ENCODE data around the gene TCEANC.
"Not testable (repeated sequence)": the region's sequence is repeated elsewhere in the genome, so short reads cannot be mapped to it uniquely, and the experiment has no call there.

The TCEANC gene

DNA sequence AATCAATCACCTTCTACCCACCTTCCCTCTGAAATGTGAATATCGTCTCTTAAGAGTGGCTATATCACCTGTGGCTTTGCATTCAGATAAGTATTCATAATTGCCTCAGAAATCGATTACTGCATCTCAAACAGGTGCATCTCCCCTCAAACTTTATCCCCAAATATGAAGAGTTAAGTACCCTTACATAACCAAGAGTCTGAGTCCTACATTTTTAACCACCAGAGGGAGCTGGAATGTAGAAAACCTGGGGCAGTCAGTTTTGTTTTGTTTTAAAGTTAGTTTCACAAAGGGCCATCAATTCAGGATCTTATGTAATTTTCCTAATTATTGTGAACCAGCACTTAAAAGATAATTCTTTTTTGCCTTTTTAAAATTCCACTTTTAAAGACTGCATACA lies 5.7 kb downstream of the TCEANC start:
- no peak for DNase-seq (ENCODE audit: low read depth)

DNA sequence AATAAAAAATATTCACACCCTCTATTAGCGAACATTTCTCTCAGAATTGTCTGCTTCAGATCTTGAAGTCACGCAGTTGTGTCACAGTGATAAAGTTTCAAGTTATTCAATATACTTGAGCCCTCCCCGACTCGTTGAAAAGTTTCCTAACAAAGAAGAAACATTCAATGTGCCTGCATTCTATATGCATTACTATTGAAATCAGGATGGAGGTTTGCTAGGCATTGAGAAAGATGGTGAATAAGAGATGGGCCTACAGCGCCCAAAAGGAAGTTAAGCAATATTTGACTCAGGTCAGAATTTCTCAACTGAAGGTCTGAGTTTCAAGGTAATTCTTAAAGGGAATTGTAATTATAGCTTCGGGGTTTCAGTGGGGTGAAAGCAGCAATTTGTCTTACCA lies 6.1 kb downstream of the TCEANC start:
- no peak for DNase-seq (ENCODE audit: low read depth)

GRCh38 chrX:13661735-13662288 lies 8.9 kb downstream of the TCEANC start:
- DNase-seq (ENCODE audit: low read depth) = no peak

DNA sequence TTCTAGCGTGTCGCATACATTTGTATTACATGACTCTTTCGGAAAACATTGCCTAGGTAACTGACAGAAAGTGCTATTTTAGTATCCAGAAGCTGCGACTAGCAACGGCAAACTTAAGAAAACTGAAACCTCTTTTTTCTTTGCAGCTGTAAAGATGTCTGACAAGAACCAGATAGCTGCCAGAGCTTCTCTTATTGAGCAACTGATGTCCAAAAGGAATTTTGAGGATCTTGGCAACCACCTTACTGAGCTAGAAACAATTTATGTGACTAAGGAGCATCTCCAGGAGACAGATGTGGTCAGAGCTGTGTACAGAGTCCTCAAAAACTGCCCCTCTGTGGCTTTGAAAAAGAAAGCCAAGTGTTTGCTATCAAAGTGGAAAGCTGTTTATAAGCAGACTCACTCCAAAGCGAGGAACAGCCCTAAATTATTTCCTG lies 9.4 kb downstream of the TCEANC start:
- DNase-seq (ENCODE audit: low read depth) = peak; percentile 91

DNA sequence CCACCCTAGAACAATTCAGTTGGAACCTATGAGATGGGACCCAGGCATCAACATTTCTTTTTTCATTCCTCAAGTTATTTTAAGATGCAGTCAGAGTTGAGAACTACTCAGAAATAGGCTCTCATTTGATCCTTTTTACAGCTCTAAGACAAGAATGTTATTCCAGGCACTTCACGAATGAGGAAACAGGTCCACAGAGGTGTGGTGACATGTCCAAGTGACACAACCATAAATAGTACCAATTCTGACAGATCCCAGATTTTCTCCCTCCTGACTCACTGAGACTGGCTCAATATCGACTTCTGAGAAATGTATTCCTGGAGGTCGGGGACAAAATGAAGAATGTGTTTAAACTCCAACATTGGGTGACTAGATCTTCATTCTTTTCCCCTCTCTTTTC lies 11.1 kb downstream of the TCEANC start:
- DNase-seq (ENCODE audit: low read depth) = no peak

- DNase-seq (ENCODE audit: low read depth) = no peak
Observed at GRCh38 chrX:13666836-13667235, 13.9 kb downstream of the TCEANC start.

- DNase-seq (ENCODE audit: low read depth) = no peak
Observed at GRCh38 chrX:13667919-13668318, 15.0 kb downstream of the TCEANC start.

- DNase-seq (ENCODE audit: low read depth) = peak; percentile 94
Observed at GRCh38 chrX:13669246-13669737, 16.4 kb downstream of the TCEANC start.

DNA sequence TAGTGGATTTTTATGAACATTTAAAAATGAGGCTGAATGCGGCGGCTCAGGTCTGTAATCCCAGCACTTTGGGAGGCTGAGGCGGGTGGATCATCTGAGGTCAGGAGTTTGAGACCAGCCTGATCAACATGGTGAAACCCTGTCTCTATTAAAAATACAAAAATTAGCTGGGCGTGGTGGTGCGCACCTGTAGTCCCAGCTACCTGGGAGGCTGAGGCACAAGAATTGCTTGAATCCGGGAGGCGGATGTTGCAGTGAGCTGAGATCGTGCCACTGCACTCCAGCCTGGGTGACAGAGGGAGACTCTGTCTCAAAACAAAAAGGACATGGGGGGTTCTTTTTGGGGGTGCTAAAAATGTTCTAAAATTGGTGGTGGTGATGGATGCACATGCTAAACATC lies 16.8 kb downstream of the TCEANC start:
- DNase-seq (ENCODE audit: low read depth) = not testable (repeated sequence)

GRCh38 chrX:13670197-13670596 lies 17.3 kb downstream of the TCEANC start:
- no peak for DNase-seq (ENCODE audit: low read depth)

DNA sequence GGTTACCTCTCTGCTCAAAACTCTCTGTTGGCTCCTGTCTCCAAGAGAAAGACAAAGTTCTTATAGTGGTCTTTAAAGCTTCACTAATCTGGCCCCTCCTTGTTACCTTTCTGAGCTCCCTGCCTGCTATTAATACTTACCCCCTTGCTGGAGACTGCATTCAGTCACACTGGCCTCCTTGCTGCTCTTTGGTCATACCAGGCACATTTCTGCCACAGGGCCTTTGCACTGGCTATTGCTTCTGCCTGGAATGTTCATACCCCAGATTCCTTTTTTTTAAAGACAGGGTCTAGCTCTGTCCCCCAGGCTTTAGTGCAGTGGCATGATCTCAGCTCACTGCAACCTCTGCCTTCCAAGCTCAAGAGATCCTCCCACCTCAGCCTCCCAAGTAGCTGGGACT lies 20.1 kb downstream of the TCEANC start:
- DNase-seq (ENCODE audit: low read depth) = no peak

GRCh38 chrX:13676885-13677284 lies 23.9 kb downstream of the TCEANC start:
- no peak for DNase-seq (ENCODE audit: low read depth)

GRCh38 chrX:13679700-13680099 lies 26.8 kb downstream of the TCEANC start:
- not testable (repeated sequence) for DNase-seq (ENCODE audit: low read depth)

DNA sequence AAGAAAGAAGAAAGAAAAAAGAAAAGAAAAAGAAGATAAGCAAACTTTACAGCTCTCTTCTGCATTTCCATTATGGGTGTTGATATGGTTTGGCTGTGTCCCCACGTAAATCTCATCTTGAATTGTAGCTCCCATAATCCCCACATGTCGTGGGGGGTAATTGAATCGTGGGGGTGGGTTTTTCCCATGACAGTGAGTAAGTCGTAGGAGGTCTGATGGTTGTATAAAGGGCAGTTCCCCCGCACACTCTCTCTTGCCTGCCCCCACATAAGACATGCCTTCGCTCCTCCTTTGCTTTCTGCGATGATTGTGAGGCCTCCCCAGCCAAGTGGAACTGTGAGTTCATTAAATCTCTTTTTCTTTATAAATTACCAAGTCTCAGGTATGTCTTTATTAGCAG lies 28.7 kb downstream of the TCEANC start:
- no peak for DNase-seq (ENCODE audit: low read depth)

DNA sequence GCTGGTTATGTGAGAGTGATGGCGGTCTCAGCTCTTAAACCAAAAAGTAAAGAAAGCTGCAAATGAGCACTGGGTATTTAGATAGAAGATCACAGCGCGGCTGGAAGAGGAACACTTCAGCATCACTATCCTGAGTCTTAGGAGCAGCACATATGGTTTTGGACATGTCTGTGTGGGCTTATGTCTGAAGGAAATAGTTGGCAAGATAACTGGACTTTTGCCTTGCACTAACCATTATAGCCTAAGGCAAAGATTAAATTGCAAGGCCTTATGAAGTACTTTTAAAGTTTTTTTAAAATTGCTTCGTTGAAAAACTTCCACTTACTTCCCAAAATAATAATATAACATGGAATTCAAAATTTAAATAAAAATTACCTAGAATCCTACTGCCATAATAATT lies 31.4 kb downstream of the TCEANC start:
- DNase-seq (ENCODE audit: low read depth) = no peak

DNA sequence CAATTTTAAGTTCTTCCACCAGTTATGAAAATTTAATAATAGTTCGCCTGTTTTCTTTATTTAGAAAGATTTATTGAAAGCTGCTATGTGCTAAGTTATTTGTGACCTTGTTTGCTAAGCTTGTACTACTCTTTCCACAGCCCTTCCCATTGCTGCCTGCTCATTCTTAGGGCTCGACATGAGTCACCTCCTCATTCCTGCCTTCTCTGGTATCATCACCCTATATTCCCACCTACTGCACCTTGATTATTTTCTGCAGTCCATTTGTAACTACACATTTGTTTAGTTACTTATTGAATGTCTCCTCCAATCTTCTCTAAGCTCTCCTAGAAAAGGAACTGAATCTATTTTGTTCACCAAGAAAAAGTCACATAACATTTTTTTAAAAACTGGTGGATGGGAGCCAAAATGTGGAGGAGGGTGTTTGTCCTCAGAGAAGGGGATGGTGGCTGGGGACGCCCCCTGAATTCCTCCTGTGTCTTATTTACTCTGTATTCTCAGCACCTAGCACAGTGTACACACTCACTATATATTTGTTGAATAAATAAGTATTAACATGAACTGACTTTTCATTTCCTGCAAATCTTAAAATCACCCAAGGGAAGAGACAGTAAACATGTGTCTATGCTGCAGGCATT lies 32.3 kb downstream of the TCEANC start:
- DNase-seq (ENCODE audit: low read depth) = no peak

DNA sequence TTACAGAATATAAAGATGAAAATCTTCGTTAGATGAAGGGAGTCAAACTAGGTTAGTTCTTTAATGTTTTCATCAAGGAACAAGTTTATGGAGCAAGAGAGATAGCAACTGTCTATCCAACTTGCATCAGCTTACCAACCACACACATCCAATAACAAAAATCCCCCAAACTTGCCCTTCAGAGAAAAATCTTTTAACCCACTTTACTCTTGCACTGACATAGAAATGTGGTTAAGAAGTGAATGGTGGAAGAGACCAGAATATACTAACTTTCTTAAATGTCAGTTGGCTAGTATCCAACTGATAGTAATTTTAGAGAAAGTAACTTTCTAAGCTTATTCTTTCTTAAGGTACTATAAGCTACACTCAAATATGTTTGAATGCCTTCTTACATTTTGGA lies 34.3 kb downstream of the TCEANC start:
- DNase-seq (ENCODE audit: low read depth) = no peak

DNA sequence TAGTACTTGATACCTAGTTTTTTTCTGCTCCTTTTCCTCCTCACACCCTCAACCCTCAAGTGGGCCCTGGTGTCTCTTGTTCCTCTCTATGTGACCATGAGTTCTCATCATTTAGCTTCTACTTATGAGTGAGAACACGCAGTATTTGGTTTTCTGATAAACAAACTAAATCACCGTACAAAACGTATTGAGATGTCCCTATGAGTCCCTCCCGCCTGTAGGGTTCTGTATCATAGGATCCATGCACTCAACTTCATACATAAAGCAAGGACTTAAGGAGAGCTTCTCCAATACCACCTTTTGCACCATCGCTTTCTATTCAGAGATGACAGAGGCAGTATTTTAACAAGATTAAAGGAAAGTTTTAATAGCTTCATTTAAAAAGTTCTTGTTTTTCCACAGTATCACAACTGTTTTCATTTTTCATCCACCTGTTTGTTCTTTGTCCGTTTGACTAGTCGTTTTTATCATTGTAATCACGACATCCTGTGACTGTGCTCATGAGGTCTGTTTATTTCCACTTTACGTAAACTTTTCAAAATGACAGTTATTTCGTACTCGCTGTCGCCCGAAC lies 35.5 kb downstream of the TCEANC start:
- DNase-seq (ENCODE audit: low read depth) = no peak

DNA sequence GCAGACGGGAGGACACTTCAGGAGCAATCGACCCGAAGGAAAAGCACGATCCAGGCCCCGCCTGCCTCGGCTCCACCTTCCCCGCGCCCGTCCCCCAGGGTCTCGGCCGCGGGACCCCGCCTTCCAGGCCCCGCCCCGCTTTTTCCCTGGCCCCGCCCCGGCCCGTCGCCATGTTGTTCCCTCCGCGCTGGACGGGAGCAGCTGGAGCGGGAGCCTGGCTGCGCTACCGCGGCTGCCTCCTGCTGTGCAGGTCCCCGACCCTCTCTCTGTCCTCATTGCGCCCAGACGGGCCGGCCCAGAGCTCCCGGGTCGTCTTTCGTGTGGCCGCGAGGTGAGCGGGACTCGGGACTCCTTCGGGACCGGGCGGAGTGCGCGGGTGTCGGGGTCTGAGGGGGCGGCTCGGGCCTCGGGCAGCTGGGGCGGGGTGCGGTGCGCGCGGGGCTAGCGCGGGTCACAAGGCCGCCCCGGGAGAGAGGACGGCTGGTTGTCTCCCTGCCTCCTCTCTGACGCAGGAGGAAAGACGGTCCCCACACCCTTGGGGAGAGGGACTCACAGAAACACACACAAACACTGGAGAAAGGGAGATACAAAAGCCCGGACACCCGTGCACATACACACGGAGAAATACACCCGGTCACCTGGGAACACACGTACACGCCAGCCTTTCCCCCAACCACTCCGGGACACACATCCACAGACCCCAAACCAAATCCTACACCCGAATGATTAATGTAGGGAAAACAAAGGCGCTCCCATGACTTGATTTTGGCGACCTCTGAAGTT lies 36.2 kb downstream of the TCEANC start, which contains the start of gene RAB9A:
Gene RAB9A (plus strand): TSS at position 171 of the 783 bp plus-strand sequence. CDS start 19,619 bp downstream, outside the sequence.
- DNase-seq (ENCODE audit: low read depth) = no peak

DNA sequence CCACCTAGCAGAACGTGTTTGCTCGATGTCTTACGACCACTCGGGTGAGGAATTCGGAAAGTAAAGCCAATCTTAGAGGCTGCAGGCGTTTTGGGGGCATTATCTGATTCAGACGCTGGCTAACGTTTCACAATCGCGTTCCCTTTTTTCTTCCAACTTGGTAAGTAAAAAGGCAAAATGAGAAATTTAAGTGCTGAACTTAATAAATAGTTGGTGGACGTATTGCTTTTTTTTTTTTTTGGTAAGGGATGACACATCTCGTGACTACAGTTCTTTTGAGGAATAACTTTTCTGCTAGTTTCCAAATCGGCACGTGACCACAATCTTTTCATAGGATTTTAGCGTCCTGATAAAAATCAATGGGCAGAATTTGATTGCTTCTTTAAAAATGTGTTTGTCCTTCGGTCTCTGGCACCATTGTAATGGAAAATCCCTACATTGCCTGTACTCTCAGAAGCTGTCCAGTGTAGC lies 36.8 kb downstream of the TCEANC start:
- DNase-seq (ENCODE audit: low read depth) = no peak

GRCh38 chrX:13690836-13691235 lies 37.9 kb downstream of the TCEANC start:
- DNase-seq (ENCODE audit: low read depth) = no peak

GRCh38 chrX:13691841-13692371 lies 39.0 kb downstream of the TCEANC start:
- no peak for DNase-seq (ENCODE audit: low read depth)

Data from GM04503 (cell line).